Endometrial microvascular endothelial cells (primary cell): ENCODE results near the gene RALGPS2. TPM values are rescaled to one million over a fixed set of nuclear protein-coding genes. Genes with fewer than 3 reads are reported as not detected.

Experiments used
- in situ Hi-C: cut with HindIII; loops from 2 replicates; pipeline ENCODE4 v1.10.0; 2017; ENCODE audit warnings: low sequenced_read_pairs, low pct_unique_long_range_greater_than_20kb; ENCODE audit errors: inconsistent ontology term
- total RNA-seq: library from RNA; depleted of rRNA; stranded (reverse); fragments of >200 nt; gene quantifications from one replicate; pipeline ENCODE4 v1.2.3, GENCODE V29; 2015; ENCODE audit errors: inconsistent ontology term

Gene RALGPS2
- total RNA-seq, 1 donor from 2014 or later, result 19.5 TPM

GRCh38 chr1:178881950-178882349 is 156.9 kb downstream of the RALGPS2 start:
- in situ Hi-C loops, result no loop called here

GRCh38 chr1:178885869-178886268 is 160.8 kb downstream of the RALGPS2 start:
- in situ Hi-C loops, result no loop called here

GRCh38 chr1:178886551-178886950 is 161.5 kb downstream of the RALGPS2 start:
- in situ Hi-C loops, result no loop called here

GRCh38 chr1:178895928-178896327 is 170.9 kb downstream of the RALGPS2 start:
- in situ Hi-C loops, result no loop called here

- in situ Hi-C loops, result no loop called here
Measured at GRCh38 chr1:178898401-178898800, 173.4 kb downstream of the RALGPS2 start.

GRCh38 chr1:178899402-178899801 is 174.4 kb downstream of the RALGPS2 start:
- in situ Hi-C loops, result no loop called here

GRCh38 chr1:178901482-178902125 is 176.6 kb downstream of the RALGPS2 start:
- in situ Hi-C loops, result no loop called here

- in situ Hi-C loops, result no loop called here
Measured at GRCh38 chr1:178908358-178908757, 183.3 kb downstream of the RALGPS2 start.

GRCh38 chr1:178910023-178910422 is 185.0 kb downstream of the RALGPS2 start:
- in situ Hi-C loops, result no loop called here

- in situ Hi-C loops, result no loop called here
Measured at GRCh38 chr1:178912597-178912996, 187.6 kb downstream of the RALGPS2 start.

- in situ Hi-C loops, result no loop called here
Measured at GRCh38 chr1:178916448-178917174, 191.6 kb downstream of the RALGPS2 start.

- in situ Hi-C loops, result no loop called here
Measured at GRCh38 chr1:178918308-178918707, 193.3 kb downstream of the RALGPS2 start.

- in situ Hi-C loops, result no loop called here
Measured at GRCh38 chr1:178918955-178919354, 193.9 kb downstream of the RALGPS2 start.

- in situ Hi-C loops, result no loop called here
Measured at GRCh38 chr1:178919581-178919980, 194.5 kb downstream of the RALGPS2 start.

- in situ Hi-C loops, result no loop called here
Measured at GRCh38 chr1:178921499-178921898, 196.5 kb downstream of the RALGPS2 start.

- in situ Hi-C loops, result no loop called here
Measured at GRCh38 chr1:178923512-178923911, 198.5 kb downstream of the RALGPS2 start.

- in situ Hi-C loops, result no loop called here
Measured at GRCh38 chr1:178926046-178926445, 201.0 kb downstream of the RALGPS2 start.

GRCh38 chr1:178927003-178927402 is 202.0 kb downstream of the RALGPS2 start:
- in situ Hi-C loops, result no loop called here

- in situ Hi-C loops, result no loop called here
Measured at GRCh38 chr1:178928041-178928440, 203.0 kb downstream of the RALGPS2 start.

- in situ Hi-C loops, result no loop called here
Measured at GRCh38 chr1:178928976-178929375, 203.9 kb downstream of the RALGPS2 start.
